Bronchial epithelial cell (primary cell): Measurements from ENCODE around the gene SDR39U1. TPM values are rescaled to one million over a fixed set of nuclear protein-coding genes. Genes with fewer than 3 reads are reported as not detected.

Experiments used
- DNase-seq: peaks from one replicate; pipeline ENCODE4 v3.0.0-alpha.2; 2010; ENCODE audit warnings: low read depth
- FAIRE-seq: peaks from 2 replicates; lab custom pipeline; 2011; peaks lifted over from hg19 to GRCh38; lab: Jason Lieb, UNC
- H3K27me3 ChIP-seq: 2 replicates; pipeline ENCODE4 v1.5.1; 2011; ENCODE audit warnings: low read length; ENCODE audit not compliant: control insufficient read depth, insufficient read depth
- H3K36me3 ChIP-seq: 2 replicates; pipeline ENCODE4 v1.5.1; 2011; ENCODE audit warnings: low read length; ENCODE audit not compliant: control insufficient read depth, insufficient read depth
- H3K4me3 ChIP-seq: 2 replicates; pipeline ENCODE4 v1.5.1; 2011; ENCODE audit warnings: mild to moderate bottlenecking, low read depth, low read length, control low read depth
- CTCF ChIP-seq: IDR thresholded peaks from 2 replicates; pipeline ENCODE4 v1.5.1; 2011; ENCODE audit warnings: mild to moderate bottlenecking, moderate library complexity, low read length, control low read depth, inconsistent platforms; ENCODE audit not compliant: insufficient read depth, severe bottlenecking
- total RNA-seq: library from RNA; depleted of rRNA; stranded (reverse); fragments of >200 nt; gene quantifications from 2 replicates; pipeline ENCODE4 v1.2.1, GENCODE V29; 2014

SDR39U1 gene
- total RNA-seq, 1 donor from 2014 or later: 8.2 TPM

- Histone ChIP-seq H3K36me3 (peaks cover 25% of the 10 kb centered on the region), H3K4me3 (peak overlapping the region; percentile 5), H3K27me3 (no peaks in the 10 kb centered on the region)
- FAIRE-seq (no peak), DNase-seq (peak; percentile 86)
- peak; percentile 94 for TF ChIP-seq CTCF
Measured at GRCh38 chr14:24431569-24432258, 10.9 kb downstream of the SDR39U1 start.

- DNase-seq (no peak), FAIRE-seq (no peak)
- no peaks in the 10 kb centered on the region for H3K27me3 ChIP-seq
- no peak for TF ChIP-seq CTCF
- peak overlapping the region; percentile 78 for H3K4me3 ChIP-seq
- peaks cover 20% of the 10 kb centered on the region for H3K36me3 ChIP-seq
Measured at GRCh38 chr14:24430682-24431568, 11.7 kb downstream of the SDR39U1 start.

DNA sequence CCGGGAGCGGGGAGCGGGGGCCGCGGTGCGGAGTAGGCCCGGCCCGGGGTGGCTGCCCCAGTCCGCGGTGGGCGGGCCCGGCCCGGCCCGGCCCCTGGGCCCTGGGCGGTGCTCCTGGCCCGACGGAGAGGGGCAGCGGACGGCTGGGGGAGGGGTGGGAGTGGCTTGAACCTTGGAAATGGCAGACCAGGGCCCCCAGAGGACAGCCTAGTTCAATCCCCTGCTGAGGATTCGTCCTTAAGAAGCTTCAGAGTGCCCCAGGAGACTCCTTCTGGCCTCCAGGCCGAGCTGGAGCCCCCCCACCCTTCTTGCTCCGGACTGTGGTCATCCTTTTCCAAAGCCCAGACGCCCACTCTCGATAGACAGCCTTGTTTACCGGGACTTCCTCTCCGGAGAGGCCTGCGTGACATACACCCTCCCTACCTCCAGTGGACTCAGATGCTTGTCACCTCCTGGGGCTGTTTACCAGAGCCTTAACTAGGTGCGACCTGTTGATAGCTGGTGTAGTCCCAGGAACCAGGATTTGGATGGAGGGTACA is 12.4 kb downstream of the SDR39U1 start:
- peak; percentile 42 for DNase-seq
- peak overlapping the region; percentile 78 for H3K4me3 ChIP-seq
- H3K27me3 ChIP-seq: no peaks in the 10 kb centered on the region
- no peak for FAIRE-seq
- no peak for TF ChIP-seq CTCF
- H3K36me3 ChIP-seq: peaks cover 17% of the 10 kb centered on the region

- no peak for TF ChIP-seq CTCF
- Histone ChIP-seq H3K36me3 (peaks cover 17% of the 10 kb centered on the region), H3K27me3 (no peaks in the 10 kb centered on the region), H3K4me3 (peak within 1 kb of the TSS; percentile 78)
- DNase-seq (peak; percentile 75), FAIRE-seq (no peak)
Measured at GRCh38 chr14:24429395-24430142, 13.0 kb downstream of the SDR39U1 start, which contains the start of the genes CBLN3 and KHNYN. Gene CBLN3 (minus strand): TSS chr14:24429668. CDS start chr14:24429054, 614 bp downstream. Gene KHNYN (plus strand): TSS chr14:24429954. CDS start chr14:24430731, 777 bp downstream.

DNA sequence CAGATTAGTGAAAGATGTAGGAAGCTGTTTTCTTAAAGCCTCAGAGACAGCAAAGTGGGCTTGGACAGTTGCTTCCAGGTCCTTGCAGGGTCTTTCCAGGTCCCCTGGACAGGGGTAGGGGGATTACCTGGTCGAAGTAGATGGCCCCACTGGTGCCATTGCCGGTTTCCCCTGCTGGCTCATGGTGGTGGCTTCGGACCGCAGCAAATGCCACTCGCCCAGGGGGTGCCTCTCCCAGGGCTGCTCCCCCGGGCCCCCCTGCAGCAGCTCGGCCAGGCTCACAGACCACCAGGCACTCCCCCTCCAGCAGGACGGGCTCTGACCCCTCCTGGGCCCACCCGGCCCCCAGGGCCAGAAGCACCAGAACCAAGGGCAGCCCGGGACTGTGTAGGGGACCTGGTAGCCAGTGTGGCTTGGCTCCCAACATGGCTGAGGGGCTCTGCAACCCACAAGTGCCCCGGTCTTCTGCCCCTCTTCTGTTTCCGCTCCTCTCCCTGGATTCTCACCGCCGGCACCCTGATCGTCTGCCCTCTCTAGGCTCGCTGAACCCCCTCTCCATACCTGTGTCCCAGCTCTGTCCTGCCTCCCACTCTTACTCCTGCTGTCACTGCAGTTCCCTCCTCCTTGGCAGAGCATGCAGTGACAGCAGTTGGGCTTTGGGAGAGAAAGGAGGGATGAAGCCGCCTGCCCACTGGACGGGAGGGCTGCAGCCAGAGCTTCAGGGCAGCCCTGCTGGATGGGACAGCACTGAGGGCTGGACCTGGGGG is 13.8 kb downstream of the SDR39U1 start:
- Histone ChIP-seq H3K4me3 (no peak overlapping the region), H3K27me3 (no peaks in the 10 kb centered on the region), H3K36me3 (peaks cover 15% of the 10 kb centered on the region)
- DNase-seq: no peak
- TF ChIP-seq CTCF: no peak
- no peak for FAIRE-seq
